GM21526 (cell line): ENCODE data around the gene KRT32.

Experiments
- ATAC-seq: cut with Tn5 transposase; IDR thresholded peaks from one replicate; pipeline ENCODE4 v1.9.1; 2021; ENCODE audit warnings: moderate library complexity; ENCODE audit not compliant: unreplicated experiment, low FRiP score

The KRT32 gene

DNA sequence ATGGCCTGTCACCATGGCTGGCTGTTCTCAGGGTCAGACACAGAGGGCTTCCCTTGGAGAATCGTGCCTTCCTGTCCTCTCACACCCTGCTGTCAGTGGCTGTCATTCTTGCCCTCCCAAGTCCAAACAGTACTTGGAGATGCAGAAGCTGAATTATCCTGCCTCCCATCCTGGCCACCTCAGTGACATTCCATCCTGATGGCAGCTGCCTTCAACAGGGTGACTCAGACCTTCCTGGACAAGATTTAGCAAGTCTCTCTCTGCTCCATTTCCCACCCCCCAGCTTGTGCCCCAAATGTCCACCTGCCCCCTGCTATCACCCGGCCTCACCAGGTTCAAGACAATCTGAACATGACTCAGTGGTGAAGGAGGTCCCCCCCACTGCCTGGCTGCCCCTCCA, 27.3 kb upstream of the KRT32 start:
- ATAC-seq, result no peak

DNA sequence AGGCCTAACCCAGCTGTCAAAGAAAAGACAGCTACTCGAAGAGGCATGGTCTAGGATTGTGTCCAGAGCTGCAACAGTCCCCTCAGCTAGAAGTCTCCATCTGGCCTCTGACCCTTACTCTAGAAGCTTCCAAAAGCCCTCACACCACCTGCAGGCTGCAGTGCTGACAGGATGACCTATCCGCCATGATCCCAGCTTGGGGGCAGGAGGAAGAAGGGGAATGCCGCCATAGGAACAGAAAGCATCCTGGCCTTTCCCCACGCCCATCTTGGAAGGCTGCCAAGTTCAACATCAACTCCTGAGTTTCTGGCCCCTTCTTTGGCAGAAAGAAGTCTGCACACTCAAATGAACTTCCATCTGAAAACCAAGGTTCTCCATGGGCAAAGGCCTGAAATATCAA, 25.6 kb upstream of the KRT32 start:
- no peak for ATAC-seq

DNA sequence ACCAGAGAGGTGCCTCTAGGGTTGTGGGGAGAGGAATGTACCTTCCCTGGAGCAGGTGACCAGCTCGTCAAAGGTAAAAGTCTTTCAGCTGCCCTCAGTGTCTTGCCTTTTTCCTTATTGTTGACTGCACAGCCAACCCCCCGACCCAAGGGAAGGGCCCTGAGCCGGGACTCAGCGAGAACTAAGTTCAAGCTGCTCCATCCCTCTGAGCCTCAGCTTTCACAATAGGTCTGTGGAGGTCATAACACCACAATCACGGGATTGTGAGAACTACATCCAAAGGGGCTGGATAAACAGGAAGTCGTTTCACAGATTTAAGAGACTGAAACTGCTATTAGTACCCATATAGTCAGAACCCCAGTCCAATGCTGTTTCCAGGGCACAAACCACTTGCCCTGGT, 25.2 kb upstream of the KRT32 start:
- ATAC-seq, result no peak

DNA sequence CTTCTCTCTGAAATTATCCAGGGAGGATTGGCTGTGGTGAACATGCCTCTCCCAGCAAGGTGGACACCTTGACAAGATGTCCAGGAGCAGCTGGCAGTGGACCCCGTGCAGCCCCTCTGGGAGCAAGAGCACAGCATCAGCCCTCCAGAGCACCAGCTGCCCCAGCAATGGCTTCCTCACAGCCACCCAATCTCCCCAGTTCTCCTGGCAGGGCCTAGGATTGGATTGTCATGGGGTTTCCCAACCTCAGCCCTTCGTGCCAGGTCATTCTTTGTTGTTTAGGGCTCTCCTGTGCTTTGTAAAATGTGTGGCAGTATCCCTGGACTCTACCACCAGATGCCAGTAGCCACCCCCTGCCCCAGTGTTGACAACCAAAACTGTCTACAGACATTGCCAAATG, 24.3 kb upstream of the KRT32 start:
- no peak for ATAC-seq

DNA sequence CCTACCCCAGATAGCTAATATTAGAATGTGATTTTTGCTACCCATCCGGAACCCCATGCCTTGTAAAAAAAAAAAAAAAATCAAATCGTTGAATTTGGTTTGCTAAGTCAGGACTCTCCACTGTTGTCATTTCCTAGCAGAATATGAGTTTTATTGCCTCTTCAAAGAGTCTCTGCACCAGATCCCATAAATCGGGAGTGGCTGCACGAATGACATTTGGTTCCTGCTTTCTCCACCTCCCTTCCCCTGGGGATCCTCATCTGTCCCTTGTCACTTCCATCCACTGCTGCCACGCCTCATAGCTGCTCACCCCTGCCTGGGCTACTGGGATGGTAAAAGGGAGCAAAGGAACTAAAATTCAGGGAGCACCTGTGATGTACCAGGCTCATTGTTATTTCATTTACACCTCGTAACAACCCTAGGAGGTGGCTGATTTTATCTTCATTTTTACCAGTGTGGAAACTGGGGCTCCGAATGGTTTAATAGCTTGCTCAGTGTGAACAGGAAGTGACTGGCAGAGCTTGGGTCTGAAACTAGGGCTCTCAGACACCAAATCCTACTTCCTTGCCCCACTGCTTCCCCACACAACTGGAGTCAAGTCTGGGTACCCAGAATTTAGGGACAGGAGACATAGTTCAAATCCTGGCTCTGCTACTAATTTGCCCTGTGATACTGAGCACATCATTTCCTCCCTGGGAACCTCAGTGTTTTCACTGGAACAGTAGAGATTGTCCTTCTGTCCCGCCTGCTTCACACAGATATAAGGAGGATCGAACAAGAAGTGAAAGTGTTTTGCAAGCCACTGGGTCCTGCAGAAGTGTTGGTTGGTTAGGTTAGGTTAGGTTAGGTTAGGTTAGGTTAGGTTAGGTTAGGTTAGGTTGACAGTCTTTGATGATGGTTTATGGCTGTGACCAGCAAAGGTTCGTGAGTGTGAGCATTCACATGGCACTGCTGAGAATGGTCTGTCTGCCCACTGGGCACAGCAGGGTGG, 23.1 kb upstream of the KRT32 start:
- no peak for ATAC-seq

DNA sequence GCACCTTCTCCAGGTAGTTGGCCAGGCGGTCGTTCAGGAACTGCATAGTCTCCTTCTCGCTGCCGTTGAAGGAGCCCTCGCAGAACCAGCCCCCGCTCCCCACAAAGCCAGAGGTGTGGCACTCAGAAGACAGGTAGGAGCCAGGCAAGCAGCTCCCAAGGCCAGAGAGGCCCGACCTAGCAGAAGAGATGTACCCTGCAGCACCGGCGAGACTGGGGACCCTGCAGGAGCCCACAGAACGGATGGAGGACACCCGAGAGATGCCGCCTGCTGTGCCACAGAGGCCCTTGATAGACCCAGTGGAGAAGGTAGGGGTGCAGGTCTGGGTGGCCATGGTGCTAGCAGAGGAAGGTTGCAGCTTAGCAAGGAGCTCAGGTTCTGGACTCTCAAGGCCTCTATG, 22.3 kb upstream of the KRT32 start, which contains the start of gene KRT36:
TSS of gene KRT36 (minus strand) at position 380 of the 400 bp plus-strand sequence. CDS start at position 334, 46 bp downstream.
- no peak for ATAC-seq

DNA sequence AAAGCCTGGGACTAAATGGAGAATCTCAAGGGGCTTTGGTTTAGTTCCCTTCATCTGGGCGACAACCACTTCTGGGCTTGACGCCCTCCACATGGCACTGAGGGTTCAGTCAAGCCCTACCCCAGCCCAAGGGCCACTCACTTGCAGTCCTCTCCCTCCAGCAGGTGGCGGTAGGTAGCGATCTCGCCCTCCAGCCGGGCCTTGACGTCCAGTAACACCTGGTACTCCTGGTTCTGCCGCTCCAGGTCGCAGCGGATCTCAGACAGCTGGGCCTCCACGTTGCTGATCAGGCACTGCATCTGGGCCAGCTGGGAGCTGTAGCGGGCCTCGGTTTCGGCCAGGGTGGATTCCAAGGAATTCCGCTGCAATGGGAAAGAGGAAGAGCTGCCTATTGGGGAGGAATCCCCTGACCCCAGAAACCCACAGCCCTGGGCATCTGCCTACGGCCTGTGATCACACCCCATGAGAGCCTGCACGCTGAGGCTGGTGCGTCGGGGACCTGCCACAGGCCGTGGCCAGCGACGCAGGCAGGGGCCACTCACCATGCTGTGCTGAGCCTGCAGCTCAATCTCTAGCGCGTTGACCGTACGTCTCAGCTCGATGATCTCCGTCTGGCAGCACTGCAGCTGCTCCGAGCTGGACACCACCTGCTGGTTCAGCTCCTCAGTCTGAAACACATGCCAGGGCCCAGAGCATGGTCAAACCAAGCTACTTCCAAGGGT, 19.8 kb upstream of the KRT32 start:
- no peak for ATAC-seq

DNA sequence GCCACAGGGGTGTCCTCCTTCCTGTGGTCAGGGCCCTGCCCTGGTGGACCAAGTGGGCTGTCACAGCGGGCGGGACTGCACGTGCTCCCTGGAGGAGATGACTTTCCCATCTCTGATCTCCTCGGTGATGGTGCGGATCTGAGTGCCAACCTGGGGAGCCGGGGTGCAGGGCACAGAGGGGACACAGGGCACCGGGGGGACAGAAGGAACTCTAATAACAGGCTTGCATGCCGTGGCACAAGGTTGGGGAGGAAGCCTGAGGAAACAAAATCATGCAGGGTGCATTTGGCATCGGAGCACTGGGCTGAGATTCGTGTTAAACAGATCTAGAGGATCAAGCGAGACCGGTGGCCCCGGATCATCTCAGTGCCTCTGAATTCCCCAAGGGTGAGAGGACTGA, 19.1 kb upstream of the KRT32 start:
- ATAC-seq, result no peak

DNA sequence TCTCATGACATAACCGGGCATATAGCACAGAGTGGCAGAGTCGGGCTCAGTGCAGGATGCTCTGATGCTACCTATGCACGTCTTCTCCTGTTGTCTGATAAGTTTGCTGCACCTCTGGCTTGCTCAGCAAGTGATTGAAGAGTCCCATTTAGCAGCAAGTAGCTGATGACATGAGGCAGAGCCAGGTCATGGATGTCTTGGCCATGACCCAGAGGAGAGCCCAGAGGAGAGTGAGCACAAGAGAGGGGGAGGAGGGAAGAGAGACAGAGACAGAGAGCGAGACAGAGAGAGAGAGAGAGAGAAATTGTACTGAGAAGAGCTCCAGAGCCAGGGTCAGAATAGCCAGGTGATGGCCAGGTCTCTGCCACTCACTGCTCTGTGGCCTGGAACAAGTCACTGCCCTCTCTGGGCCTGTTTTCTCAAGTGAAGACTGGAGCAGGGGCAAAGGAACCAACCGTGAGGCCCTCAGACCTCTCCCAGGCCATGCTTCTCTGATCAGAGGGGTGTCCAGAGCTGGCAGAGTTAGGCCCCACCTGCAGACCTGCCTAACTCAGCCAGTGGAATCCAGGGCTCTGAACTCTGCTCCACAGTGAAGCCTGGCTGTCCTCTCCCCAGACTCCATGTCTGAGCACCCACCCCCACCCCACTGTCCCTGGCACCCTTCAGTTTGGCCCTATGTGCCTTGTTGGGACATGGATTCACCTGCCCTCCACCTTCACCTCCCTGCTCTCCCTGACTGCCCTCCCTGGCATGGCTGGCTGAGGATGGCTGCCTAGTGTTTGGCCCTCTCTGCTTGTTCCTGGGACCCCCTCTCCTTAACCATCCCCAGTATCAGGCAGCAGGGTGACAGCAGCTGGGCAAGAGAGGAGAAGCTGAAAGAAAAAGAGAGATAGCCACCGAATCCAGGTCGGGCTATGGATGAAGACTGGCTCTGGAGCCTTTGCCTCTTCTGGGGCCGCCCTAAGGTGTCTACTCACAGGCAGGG, 18.0 kb upstream of the KRT32 start:
- no peak for ATAC-seq

DNA sequence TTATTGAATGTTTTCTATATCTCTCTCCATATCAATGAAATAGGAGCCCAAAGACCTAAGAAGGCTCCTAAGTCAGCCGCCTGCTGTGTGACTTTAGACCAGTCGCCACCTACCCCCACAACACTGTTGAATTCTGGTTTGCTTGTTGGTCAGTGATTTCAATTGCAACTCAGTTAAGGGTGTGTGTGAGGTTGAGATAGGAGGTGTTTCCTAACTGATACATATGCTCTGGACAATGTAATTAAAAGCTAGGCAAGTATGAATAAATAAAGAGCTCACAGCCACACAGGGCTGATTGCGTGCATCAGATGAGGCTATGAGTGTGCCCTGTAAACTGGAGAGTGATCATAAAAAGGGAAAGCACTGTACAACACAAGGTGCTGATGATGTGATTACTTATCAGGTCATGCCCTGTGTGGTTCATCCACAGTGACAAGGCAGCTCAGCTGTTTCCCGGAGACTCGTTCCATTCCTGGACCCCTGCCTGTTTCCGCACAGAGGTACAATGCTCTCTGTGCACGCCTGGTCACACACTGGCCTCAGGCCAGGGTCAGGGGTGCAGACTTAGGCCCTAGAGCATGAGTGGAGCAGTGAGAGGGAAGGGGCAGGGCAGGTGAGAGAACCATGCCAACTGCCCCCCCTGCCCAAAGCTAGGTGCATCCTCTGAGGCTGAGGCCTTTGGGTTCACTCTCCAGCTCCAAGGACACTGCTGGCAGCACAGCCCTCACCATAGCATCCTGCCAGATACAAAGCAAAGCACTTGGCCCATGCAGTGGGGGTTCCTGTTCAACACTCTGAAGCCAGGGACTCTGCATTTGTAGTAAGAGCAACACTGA, 17.0 kb upstream of the KRT32 start:
- ATAC-seq, result no peak

DNA sequence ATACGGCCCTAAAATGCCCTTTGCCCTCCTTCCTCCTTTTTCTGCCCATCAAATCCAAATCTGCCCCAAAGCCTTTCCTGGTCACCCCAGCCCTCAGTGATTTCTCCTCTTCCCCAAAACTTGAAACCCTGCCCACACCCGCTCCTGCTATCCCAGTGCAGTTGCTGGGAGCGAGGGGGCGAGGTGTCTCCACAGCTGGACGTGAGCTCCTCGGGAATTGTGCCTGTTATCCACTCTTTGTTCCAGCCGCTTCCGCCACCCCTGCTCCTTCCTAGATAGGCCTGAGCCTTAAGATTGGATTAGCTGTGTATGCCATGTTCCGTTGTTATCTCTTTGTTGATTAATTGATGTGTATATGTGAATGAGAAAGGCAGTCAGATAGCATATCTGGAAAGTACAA, 16.3 kb upstream of the KRT32 start:
- ATAC-seq, result no peak

DNA sequence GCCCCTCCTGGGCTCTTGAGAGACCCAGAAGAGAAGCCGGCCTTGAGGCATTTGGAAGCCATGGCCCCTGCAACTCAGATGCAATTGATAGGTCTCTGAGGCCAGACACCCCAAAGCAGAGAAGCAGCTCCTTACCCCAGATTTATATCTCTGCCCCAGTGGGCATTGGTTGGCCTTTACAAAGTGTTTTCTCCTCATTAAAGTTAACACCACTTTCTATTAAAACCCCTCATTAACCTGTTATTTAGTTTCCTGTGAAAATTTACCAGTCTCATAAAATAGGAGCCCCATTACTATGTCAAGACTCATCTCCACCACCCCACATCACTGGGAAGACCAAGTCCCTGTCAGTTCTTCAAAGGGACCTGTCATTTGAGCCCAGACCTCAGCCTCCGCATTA, 13.8 kb upstream of the KRT32 start, which contains the start of gene KRT35:
TSS of gene KRT35 (minus strand) at position 116 of the 400 bp plus-strand sequence. CDS start at position 62, 54 bp downstream.
- ATAC-seq, result no peak

DNA sequence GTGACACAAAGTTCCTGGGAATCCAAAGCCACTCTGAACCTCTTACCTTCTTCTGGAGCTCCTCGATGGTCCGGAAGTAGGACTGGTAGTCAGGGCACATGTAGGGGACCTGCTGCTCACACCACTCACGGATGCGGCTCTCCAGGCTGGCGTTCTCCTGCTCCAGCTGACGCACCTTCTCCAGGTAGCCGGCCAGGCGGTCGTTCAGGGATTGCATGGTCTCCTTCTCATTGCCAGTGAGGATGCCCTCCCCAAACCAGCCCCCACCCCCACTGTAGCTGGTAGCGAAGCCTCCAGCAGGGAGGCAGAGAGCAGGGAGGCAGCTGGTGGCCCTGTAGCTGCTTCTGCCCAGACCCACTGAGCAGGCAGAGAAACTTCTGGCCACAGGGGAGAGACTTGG, 13.4 kb upstream of the KRT32 start:
- ATAC-seq, result no peak

DNA sequence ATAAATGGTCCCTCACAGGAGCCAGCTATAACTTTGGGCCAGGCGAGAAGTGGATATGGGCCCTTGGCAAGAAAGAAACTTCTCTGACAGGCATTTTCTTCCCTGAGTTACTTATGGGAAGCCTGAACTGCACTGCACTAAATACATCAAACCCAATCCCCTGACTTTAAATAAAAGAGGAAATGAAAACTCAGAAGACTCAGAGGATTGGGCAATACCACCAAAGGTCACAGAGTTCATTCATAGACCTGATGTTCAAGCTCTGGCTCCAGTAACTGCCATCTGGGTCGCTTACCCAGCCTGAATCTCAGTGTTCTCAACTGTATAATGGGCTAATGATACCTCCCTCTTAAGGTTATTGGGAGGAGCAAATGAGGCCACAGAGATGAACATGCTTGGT, 12.9 kb upstream of the KRT32 start:
- ATAC-seq, result no peak

DNA sequence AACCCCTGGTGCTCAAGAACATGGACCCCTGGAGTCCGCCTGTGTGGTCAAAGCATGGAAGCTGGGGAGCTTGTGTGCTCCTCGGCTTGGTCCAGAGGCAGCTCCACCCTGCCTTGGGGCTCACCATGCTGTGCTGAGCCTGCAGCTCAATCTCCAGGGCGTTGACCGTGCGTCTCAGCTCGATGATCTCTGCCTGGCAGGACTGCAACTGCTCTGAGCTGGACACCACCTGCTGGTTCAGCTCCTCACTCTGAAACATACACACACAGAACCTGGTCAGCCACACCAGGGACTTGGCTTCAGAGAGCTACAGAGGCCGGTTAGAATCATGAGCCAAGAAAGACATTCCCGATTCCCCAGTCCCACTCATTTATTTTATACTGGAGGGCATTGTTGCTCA, 11.1 kb upstream of the KRT32 start:
- ATAC-seq, result no peak

DNA sequence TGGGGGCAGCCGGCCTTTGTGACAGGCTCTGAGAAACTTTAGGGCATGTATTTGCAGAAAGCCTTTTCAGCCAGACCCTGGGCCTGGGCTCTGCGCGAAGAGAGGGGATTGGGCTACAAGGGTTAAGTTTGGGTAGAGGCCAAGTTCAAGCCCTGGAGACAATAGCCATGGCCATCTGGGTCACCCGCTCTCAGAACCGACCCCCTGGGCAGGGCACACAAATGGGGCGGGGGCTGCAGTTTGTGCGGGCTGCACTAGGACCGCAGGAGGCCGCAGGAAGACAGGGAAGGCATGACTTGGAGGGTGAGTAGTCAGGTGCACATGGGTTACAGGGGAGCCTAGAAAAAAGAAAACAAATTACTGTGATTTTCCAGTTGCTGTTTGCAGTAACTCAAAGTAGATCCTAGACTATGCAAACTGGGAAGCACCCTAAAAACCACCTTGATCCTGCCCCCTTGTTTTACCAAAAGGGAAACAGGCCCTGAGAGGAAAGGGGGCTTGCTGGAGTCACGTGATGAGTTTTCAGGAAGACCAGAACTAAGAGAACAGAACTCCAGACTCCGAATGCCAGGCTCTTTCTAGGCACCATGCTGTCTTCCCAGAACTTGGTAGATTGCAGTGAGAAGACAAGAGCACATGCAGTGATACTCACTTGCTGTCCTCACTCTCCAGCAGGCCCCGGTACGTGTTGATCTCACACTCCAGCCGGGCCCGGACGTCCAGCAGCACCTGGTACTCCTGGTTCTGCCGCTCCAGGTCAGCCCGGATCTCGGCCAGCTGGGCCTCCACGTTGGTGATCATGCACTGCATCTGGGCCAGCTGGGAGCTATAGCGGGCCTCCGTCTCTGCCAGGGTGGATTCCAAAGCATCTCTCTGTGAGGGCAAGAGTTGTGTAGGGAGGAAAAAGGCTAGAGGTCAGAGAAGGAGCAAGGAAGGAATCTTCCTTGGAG, 10.0 kb upstream of the KRT32 start:
- no peak for ATAC-seq

DNA sequence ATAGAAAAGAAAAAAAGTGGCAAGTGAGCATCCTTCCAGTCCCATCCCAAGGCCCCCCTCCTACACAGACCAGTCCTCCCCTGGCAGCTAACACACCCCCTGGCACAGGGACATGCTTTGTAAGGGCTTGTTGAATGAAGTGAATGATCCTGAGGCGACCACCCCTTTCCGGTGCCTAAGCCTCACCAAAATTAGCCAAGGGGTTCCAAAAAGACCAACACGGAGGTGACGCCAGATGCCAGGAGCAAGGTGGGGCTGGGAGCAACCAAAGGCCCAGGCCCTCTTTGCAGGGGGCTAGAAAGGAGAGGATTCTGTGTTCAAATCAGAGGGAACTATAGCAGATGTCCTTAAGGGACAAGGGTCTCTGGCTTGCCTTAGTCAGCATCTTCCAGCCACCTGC, 8.2 kb upstream of the KRT32 start:
- no peak for ATAC-seq

DNA sequence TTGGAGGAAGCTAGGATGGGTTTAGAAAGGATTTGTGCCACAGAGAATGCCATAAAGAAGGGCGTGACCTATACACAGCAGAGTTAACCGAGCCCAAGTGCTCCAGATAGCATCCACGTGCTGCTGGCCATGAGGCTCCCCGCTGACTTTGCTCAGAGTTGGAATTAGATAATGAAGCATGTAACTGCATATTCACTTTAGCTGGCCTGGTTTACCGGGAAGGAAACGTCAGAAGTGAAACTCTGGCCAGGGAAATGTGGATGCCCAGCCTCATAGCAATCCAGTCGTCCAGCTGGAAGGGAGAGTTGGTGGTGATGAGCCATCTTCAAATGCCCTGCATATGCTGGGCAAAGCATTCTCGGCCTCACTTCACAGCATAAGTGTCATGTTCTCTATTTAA, 7.7 kb upstream of the KRT32 start:
- ATAC-seq, result no peak
